NCI-H2227 (cell line): ENCODE data around the gene CSNK1D.

Experiments
- DNase-seq: peaks from one replicate; lab custom pipeline; 2025; ENCODE audit not compliant: unreplicated experiment; lab: John Stamatoyannopoulos, UW

Gene CSNK1D

GRCh38 chr17:82273327-82274133 lies at the start of gene CSNK1D:
Gene CSNK1D (minus strand): TSS chr17:82273700. CDS start chr17:82273381, 319 bp downstream.
- peak; percentile 91 for DNase-seq

GRCh38 chr17:82322526-82323453 lies 49.3 kb upstream of the CSNK1D start:
- no peak for DNase-seq

- DNase-seq: no peak
Measured at GRCh38 chr17:82321947-82322466, 48.5 kb upstream of the CSNK1D start.

GRCh38 chr17:82320956-82321927 lies 47.7 kb upstream of the CSNK1D start:
- DNase-seq: no peak

DNA sequence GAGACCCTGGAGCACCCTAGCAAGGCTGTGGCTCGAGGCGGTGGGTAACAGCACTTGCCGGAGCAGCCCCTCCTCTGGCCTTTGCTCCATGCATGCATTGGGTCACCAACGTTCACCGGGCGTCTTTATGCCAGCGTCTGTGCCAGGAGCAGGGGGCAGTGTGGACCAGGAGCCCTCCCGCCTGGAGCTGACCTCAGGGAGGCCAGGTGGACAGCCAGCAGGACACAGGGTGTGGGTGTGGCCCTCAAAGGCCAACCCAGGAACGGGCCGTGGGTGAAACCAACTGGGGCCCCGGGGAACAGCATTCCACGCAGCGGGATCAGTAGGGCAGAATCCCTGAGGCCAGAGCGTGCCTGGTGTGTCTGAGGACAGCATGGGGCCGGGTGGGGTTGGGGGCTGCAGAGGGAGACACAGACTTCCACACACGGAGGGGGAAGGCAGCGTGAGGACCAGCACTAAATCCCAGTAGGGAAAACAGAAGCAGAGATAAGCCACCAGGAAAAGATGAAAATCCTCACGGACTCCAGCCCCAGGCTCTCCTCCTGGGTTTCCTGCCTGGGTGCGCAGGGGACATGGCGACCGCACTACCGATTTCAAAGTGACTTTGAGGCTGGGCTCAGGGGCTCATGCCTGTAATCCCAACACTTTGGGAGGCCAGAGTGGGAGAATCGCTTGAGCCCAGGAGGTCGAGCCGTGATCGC lies 46.8 kb upstream of the CSNK1D start:
- no peak for DNase-seq

GRCh38 chr17:82319619-82320062 lies 46.1 kb upstream of the CSNK1D start:
- DNase-seq: no peak

GRCh38 chr17:82318772-82319606 lies 45.5 kb upstream of the CSNK1D start:
- no peak for DNase-seq

DNA sequence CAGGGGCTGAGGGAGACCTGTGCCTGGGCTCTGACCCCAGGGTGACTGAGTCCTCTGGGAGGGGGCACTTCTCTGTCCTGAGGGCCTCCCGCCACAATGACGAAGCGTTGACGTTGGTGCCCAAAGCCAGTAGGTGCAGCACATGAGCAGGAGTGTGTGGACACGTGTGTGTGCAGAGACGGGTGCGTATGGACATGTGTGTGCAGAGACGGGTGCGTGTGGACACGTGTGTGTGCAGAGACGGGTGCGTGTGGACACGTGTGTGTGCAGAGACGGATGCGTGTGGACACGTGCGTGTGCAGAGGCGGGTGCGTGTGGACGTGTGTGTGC lies 44.6 kb upstream of the CSNK1D start:
- no peak for DNase-seq

- DNase-seq: no peak
Measured at GRCh38 chr17:82317394-82318168, 44.1 kb upstream of the CSNK1D start, which contains the start of gene CD7. Gene CD7 (minus strand): TSS chr17:82317608. CDS start chr17:82317495, 113 bp downstream.

DNA sequence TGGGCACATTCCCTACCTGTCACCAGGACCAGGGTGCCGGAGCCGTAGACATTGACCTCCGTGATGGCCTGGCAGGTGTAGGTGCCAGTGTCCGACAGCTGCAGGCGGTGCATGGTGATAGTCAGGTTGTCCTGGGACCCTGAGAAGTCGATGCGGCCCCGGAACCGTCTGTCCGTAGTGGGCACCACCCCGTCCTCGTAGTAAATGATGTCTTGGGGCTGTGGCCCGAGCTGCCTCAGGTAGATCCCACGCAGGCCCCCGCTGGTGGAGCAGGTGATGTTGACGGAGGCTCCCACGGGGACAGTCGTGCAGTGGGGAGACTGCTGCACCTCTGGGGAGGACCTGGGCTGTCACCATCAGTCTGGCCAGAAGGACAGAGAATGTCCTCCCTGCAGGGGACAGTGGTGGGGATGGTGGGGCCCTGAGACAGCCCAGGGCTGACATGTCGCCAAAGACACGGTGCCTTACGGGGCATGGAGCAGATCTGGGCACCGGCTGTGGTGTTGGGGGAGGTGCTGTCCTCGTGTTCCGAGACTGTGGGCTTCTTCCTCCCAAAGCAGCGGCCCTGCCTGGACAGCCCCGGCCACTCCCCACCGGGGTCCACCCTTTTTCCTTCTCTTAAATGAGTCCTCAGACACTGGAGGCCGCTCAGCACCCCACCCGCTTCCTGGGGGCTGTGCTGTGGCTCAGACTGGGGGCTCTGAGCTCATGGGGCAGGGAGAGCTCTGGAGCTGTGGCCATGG lies 43.3 kb upstream of the CSNK1D start:
- DNase-seq: no peak

DNA sequence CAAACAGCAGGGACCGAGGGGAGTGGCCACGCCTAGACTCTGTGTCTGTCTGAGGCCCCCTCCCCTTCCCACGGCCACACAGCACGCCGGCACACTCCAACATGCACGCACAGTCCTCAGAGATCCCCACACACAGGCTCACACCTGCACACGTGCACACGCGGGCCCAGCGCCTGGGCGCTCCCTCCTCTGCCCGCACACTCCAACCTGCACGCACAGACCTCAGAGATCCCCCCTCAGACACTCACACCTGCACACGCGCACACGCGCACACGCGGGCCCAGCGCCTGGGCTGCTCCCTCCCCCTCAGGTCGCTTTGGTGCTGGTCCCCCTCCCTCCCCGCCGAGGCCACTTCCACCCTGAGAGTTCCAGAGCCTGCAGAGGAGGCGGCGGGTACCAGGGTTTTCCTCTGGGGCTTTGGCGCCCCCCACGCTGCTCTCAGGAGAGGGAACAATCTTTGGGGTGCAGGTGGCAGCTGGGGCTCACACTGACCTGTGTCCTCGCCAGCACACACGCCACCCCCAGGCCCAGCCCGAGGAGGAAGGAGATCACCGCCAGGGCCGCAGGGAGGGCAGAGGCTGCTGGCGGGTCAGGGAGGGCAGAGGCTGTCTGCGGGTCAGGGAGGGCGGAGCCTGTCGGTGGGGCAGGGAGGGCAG lies 42.3 kb upstream of the CSNK1D start:
- no peak for DNase-seq

DNA sequence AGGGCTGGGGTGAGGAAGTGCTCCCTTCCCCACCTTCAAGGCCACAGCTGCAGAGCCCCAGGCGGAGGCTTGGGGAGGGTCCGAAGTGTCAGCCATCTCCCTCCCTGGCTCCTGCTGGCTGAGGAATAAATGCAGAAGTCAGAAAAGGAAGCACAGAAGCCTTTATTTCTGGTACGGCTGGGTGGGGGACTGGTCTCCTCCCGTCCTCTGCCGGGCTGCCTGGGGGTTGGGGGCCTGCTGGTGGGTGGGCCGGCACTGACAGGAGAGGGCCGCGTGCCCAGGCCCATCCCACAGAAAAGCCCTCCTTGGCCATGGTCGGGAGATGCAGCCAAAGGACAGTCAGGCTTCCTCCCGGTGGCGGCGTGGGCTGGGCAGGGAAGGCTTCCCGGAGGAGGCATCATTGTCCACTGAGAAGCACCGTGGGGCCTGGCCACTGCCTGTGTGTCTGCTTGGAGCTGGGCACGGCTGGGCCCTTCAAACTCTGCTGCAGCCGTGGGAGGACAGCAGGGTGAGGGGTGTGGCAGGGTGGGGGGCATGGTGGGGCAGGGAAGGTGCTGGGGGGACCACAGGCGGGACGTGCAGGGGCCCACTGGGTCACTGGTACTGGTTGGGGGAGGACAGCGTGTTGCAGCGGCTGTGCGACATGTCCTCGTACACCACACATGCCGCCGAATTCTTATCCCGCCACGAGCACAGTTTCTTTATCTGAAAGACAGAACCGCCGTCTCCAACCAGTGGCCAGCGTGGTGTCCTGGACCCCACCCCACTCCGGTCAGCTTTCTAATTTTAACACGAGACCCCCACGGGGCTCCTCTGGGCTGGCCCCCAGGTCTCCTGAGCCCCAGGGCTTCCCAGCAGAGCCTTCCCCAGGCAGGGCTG lies 41.5 kb upstream of the CSNK1D start:
- no peak for DNase-seq

GRCh38 chr17:82314012-82314726 lies 40.7 kb upstream of the CSNK1D start:
- no peak for DNase-seq

DNA sequence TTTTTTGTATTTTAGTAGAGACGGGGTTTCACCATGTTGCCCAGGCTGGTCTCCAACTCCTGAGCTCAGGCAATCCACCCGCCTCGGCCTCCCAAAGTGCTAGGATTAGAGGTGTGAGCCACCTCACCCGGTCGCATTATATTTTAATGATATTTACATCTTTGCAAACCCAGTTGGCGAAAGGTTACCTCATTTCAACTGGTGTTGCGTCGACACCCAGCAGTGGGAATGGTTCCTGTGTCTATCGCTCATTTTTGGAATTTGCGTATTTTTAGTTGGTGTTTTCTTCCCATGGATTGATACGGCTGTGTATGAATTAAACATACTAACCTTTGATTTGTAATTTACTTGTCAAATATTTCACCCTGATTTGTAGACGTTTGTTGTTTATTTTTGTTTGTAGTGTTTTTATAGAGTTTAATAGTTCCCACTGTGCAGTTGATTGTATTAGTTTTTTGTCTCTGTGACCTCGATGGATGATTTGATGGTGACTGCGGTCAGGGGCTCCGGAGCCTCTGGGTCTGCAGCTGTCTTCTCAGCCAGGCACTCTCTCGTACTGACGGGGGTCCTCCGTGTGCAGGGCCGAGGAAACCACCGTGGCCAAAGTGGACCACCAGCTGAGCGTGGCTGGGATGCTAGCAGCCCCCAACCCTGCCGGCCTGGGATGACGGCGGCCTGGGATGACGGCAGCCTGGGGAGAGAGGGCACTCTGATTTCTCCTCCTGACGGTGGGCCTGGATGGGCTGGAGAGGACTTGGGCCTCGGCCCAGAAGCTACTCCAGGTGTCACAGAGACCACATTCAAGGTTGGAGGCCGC lies 39.9 kb upstream of the CSNK1D start:
- DNase-seq: no peak

- no peak for DNase-seq
Measured at GRCh38 chr17:82311971-82312370, 38.5 kb upstream of the CSNK1D start.
